Muscle layer of colon (tissue), 2 donors: ENCODE measurements around the gene ADCY5.

Experiments used
- H3K27ac ChIP-seq: one replicate; pipeline ENCODE4 v1.7.0; 2013; ENCODE audit warnings: low read depth, mild to moderate bottlenecking, low read length, moderate library complexity
- H3K27me3 ChIP-seq, 2 donors: one replicate each; pipeline ENCODE4 v1.7.0; 2013; ENCODE audit warnings: low read length in 2 of 2, mild to moderate bottlenecking in 2 of 2; ENCODE audit not compliant: insufficient read depth in 2 of 2, control insufficient read depth in 1 of 2
- H3K36me3 ChIP-seq: one replicate; pipeline ENCODE4 v1.7.0; 2013; ENCODE audit warnings: mild to moderate bottlenecking, low read length; ENCODE audit not compliant: insufficient read depth
- H3K4me1 ChIP-seq: one replicate; pipeline ENCODE4 v1.7.0; 2013; ENCODE audit warnings: mild to moderate bottlenecking, low read length; ENCODE audit not compliant: insufficient read depth
- H3K4me3 ChIP-seq, 2 donors: one replicate each; pipeline ENCODE4 v1.7.0; 2013; ENCODE audit warnings: low read length in 2 of 2, low read depth in 1 of 2, mild to moderate bottlenecking in 1 of 2, moderate library complexity in 1 of 2
- H3K9ac ChIP-seq: one replicate; pipeline ENCODE4 v1.7.0; 2013; ENCODE audit warnings: low read length
- H3K9me3 ChIP-seq: one replicate; pipeline ENCODE4 v1.7.0; 2013; ENCODE audit warnings: mild to moderate bottlenecking, low read length
- donor health status: abdominal sarcoma.
- donor health status: Adenocarcinoma of cecum.

The ADCY5 gene

GRCh38 chr3:123389628-123389918, 59.3 kb downstream of the ADCY5 start:
- Histone ChIP-seq H3K9me3 (no peaks in the 10 kb centered on the region), H3K9ac (no peak overlapping the region), H3K4me3 (no peak overlapping the region), H3K4me1 (peaks cover 92% of the 10 kb centered on the region), H3K27ac (peak overlapping the region; percentile 90), H3K27me3 (no peaks in the 10 kb centered on the region), H3K36me3 (no peaks in the 10 kb centered on the region)

- Histone ChIP-seq H3K4me1 (peaks cover 92% of the 10 kb centered on the region), H3K4me3 (no peak overlapping the region), H3K27me3 (no peaks in the 10 kb centered on the region), H3K9ac (no peak overlapping the region), H3K9me3 (no peaks in the 10 kb centered on the region), H3K27ac (peak overlapping the region; percentile 90), H3K36me3 (no peaks in the 10 kb centered on the region)
Observed at GRCh38 chr3:123388811-123389627, 59.9 kb downstream of the ADCY5 start.

- Histone ChIP-seq H3K9ac (no peak overlapping the region), H3K36me3 (no peaks in the 10 kb centered on the region), H3K27ac (peak overlapping the region; percentile 90), H3K9me3 (no peaks in the 10 kb centered on the region), H3K4me1 (peaks cover 98% of the 10 kb centered on the region), H3K27me3 (no peaks in the 10 kb centered on the region), H3K4me3 (no peak overlapping the region)
Observed at GRCh38 chr3:123388042-123388441, 60.8 kb downstream of the ADCY5 start.

- Histone ChIP-seq H3K4me3 (no peak overlapping the region), H3K4me1 (peaks cover 98% of the 10 kb centered on the region), H3K36me3 (no peaks in the 10 kb centered on the region), H3K27ac (peak overlapping the region; percentile 90), H3K9me3 (no peaks in the 10 kb centered on the region), H3K9ac (no peak overlapping the region), H3K27me3 (no peaks in the 10 kb centered on the region)
Observed at GRCh38 chr3:123387532-123387931, 61.4 kb downstream of the ADCY5 start.

- peak overlapping the region; percentile 90 for H3K27ac ChIP-seq
- H3K9me3 ChIP-seq: no peaks in the 10 kb centered on the region
- H3K9ac ChIP-seq: no peak overlapping the region
- H3K4me1 ChIP-seq: peaks cover 97% of the 10 kb centered on the region
- no peak overlapping the region for H3K4me3 ChIP-seq
- no peaks in the 10 kb centered on the region for H3K27me3 ChIP-seq
- H3K36me3 ChIP-seq: no peaks in the 10 kb centered on the region
Observed at GRCh38 chr3:123386477-123387040, 62.3 kb downstream of the ADCY5 start.

GRCh38 chr3:123385981-123386380, 62.9 kb downstream of the ADCY5 start:
- no peaks in the 10 kb centered on the region for H3K36me3 ChIP-seq
- no peak overlapping the region for H3K4me3 ChIP-seq
- no peaks in the 10 kb centered on the region for H3K9me3 ChIP-seq
- no peaks in the 10 kb centered on the region for H3K27me3 ChIP-seq
- peaks cover 97% of the 10 kb centered on the region for H3K4me1 ChIP-seq
- peak overlapping the region; percentile 90 for H3K27ac ChIP-seq
- no peak overlapping the region for H3K9ac ChIP-seq

- no peak overlapping the region for H3K4me3 ChIP-seq
- no peaks in the 10 kb centered on the region for H3K9me3 ChIP-seq
- peak overlapping the region; percentile 37 for H3K9ac ChIP-seq
- no peaks in the 10 kb centered on the region for H3K36me3 ChIP-seq
- no peaks in the 10 kb centered on the region for H3K27me3 ChIP-seq
- H3K4me1 ChIP-seq: peaks cover 97% of the 10 kb centered on the region
- H3K27ac ChIP-seq: peak overlapping the region; percentile 90
Observed at GRCh38 chr3:123385499-123385898, 63.4 kb downstream of the ADCY5 start.

- H3K27ac ChIP-seq: peak overlapping the region; percentile 90
- H3K4me3 ChIP-seq: no peak overlapping the region
- H3K36me3 ChIP-seq: no peaks in the 10 kb centered on the region
- peaks cover 97% of the 10 kb centered on the region for H3K4me1 ChIP-seq
- peak overlapping the region; percentile 55 for H3K9ac ChIP-seq
- H3K27me3 ChIP-seq: no peaks in the 10 kb centered on the region
- H3K9me3 ChIP-seq: no peaks in the 10 kb centered on the region
Observed at GRCh38 chr3:123385001-123385401, 63.9 kb downstream of the ADCY5 start.

DNA sequence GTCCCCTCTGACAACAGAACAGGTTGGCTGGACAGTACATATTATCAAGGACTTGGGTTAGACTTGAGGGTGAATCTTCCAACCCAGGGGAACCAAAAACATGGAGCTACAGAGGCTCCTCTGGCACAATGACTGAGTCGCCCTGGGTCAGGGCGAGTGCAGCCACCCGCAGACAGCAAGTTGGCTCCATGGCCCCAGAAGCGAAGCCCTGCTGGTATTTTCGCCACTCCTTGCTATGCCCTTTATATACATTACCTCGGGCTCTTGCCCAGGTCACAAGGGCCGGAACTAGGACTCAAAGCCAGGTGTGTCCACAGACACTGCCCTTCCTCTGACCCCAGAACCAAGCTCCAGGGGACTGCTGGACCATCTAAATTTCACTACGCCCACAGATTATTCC, 64.6 kb downstream of the ADCY5 start:
- Histone ChIP-seq H3K27ac (peak overlapping the region; percentile 90), H3K4me1 (peaks cover 96% of the 10 kb centered on the region), H3K4me3 (no peak overlapping the region), H3K36me3 (no peaks in the 10 kb centered on the region), H3K27me3 (no peaks in the 10 kb centered on the region), H3K9ac (peak overlapping the region; percentile 55), H3K9me3 (no peaks in the 10 kb centered on the region)

DNA sequence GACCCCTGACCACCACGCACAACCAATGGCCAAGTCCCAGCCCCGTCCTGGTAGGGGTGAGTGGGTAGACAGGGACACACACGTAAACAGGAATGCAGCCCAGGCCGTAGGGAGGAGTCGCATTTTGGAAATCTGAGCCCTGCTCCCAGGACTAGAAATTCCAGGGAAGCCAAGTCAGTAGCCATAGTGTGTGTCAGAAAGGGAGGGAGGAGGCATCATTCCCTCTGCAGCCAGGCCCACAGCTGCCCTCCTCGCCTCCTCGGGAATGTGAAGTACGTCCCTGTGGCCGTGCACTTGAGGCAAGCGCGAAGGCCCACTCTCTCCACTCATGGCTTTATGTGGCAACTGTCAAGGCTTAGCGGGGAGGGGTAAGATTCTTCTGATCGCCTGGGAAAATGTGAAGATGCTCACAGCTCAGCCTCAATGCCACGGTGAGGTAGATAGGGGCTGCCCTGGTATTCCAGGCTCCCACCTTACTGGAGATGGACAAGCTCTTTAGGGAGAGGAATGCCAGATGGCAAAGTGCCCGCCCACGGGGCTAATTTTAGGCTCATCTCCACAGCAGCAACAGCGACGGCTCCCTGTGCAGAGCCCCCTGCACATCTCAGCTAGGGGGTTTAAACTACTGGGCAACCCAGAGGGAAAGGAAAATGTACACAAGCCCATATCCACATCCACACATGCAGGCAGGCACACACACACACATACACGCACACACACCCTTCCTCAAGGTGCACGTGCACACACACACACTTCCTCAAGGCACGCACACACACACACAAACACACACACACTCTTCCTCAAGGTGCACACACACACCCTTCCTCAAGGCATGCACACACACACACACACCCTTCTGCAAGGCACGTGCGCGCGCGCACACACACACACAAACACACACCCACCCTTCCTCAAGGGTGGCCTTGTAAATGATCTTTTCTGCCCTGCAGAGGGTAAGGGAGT, 65.5 kb downstream of the ADCY5 start:
- peaks cover 92% of the 10 kb centered on the region for H3K4me1 ChIP-seq

DNA sequence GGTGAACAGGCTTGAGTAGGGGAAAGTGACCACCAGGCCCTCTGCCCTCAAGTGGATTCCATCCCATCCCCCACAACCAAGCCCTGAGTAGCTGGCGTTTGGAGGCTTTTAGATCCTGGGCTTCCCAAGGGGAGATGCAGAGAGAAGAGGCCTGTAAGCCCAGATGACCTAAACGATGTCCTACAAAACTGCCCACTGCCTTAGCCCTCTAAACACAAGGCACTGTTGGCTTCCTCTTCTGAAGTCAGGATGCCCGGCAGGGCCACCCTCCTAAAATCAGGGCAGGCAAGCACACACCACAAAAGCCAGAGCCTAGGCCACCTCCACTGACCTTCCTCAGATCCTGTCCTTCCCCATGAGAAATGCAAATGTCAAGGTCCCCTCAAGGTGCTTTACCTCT, 68.6 kb downstream of the ADCY5 start:
- H3K4me1 ChIP-seq: peaks cover 91% of the 10 kb centered on the region
- H3K27me3 ChIP-seq: no peaks in the 10 kb centered on the region
- H3K9ac ChIP-seq: no peak overlapping the region
- no peaks in the 10 kb centered on the region for H3K36me3 ChIP-seq
- H3K4me3 ChIP-seq: no peak overlapping the region
- no peaks in the 10 kb centered on the region for H3K9me3 ChIP-seq
- peak overlapping the region; percentile 21 for H3K27ac ChIP-seq

More for the DNA sequence above, 65.5 kb downstream of the ADCY5 start:
- Histone ChIP-seq H3K9ac (peak overlapping the region; percentile 17), H3K9me3 (no peaks in the 10 kb centered on the region), H3K27ac (peak overlapping the region; percentile 90), H3K36me3 (no peaks in the 10 kb centered on the region), H3K4me3 (no peak overlapping the region), H3K27me3 (no peaks in the 10 kb centered on the region)
